ENCODE data around the gene CLK2.
"Not testable (repeated sequence)": the region's sequence is repeated elsewhere in the genome, so short reads cannot be mapped to it uniquely, and the experiment has no call there.

The CLK2 gene

DNA sequence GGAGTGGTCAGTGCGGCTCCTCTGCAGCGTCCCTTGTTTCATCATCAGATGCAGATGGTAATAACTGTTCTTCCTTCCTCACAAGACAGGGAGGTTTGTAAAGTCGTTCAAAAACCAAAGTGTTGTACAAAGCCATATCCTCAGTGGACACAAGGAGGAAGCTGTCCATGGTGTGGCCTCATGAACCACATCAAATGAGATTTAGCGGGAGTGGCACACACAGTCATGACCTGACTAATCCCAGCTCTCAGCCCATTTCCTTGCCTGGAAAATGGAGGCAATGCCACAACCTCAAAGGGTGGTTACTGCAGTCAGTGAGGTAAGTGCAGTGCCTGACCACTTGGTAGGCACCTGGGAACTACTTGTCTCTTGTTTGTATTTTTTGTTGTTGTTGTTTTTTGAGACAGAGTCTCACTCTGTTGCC lies 31.5 kb downstream of the CLK2 start:
- DNase-seq (ENCODE audit: low read depth) = no peak

- DNase-seq (ENCODE audit: low read depth) = peak; percentile 81
Measured at GRCh38 chr1:155241069-155241679, 32.1 kb downstream of the CLK2 start.

GRCh38 chr1:155236451-155236850 lies 36.9 kb downstream of the CLK2 start:
- no peak for DNase-seq (ENCODE audit: low read depth)

DNA sequence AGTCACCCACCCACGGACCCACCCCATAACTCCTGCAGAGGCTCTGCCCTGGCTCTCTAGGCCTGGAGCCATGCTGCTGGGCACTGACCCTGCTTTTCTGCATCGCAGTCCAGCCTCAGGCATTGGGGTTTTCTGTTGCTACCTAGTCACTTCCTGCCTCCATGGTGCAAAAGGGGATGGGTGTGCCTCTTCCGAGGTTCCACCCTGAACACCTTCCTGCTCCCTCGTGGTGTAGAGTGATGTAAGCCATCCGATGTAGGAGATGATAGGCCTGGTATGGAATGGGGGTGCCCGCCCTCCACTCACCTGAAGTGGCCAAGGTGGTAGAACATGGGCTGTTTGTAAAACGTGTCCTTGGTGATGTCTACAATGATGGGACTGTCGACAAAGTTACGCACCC lies 37.9 kb downstream of the CLK2 start:
- not testable (repeated sequence) for DNase-seq (ENCODE audit: low read depth)

- not testable (repeated sequence) for DNase-seq (ENCODE audit: low read depth)
Measured at GRCh38 chr1:155233502-155233901, 39.8 kb downstream of the CLK2 start.

DNA sequence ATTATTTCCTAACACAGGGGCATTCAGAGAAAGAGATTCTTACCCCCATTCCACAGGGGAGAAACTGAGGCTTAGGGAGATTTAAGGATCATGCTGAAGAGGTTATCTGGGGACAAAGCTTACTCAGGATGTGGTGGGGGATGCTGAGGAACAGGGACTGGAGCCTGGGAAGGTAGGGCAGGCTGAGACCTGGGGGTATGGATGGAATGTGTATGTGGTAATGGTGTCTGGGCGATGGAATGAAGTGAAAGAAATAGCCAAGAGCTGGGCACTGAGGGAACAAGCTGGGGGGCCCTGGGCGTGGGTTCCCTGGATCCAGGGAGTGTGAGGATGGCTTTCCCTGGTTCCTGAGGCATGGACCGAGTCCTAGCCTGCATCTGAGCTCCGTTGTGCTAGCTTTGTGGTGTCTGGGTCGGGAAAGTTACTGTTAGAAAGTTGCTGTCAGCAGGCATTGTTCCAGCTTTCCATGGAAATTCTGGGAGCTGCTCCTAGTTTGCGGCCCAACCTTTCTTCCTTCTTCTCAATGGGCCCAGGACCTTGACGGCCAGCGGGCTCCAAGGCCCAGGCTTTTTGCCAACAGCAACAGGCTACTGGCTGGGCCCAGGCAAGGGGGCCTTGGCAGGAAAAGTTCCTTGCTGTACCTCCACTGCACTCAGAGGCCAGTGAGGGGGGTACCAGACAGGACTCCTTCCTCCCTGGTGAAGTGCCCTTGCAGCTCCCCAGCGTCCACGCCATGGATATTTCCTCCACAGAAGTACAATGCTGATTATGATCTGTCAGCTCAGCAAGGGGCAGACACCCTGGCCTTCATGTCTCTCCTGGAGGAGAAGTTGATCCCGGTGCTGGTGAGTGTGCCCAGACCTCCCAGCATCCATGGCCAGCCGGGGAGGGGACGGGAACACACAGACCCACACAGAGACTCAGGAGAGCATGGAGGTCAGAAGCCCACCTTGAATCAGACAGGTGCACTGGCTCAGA lies 41.0 kb downstream of the CLK2 start:
- DNase-seq (ENCODE audit: low read depth) = not testable (repeated sequence)

DNA sequence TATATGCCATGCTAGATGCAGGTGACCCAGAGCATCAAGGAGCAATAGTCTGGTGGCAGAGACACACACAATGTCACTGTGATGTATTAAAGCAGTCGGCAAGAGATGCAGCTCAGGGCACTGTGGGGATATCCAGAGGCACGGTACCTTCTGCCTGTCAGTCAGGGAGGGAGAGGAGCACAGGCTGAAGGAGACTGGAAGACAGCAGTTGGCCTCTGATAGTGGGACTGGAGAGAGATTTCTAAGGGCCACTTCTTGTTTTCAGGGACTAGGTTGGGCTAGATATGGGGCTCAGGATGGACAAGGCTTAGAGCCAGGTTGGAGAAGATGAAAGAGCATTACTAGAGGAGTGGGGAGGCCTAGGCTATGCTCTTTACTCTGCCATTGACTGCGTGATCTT lies 42.0 kb downstream of the CLK2 start:
- DNase-seq (ENCODE audit: low read depth) = not testable (repeated sequence)

- no peak for DNase-seq (ENCODE audit: low read depth)
Measured at GRCh38 chr1:155228096-155228427, 45.2 kb downstream of the CLK2 start.

- DNase-seq (ENCODE audit: low read depth) = peak; percentile 97
Measured at GRCh38 chr1:155227261-155228095, 45.8 kb downstream of the CLK2 start.

DNA sequence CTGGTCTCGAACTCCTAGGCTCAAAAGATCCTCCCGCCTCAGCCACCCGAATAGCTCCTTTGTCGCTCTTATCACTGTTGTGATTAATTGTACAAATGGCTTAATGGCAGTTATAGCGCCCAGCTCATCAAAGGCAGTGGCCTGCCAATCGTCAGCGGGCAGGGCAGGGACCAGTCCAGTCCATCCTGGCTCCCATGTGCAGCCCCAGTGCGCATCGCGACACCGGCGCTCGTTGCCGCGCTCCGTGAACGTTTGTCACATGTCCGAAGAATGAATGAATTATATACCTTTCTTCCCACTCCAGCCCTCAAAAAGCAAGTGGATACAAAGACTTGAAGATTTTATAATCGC lies 46.4 kb downstream of the CLK2 start:
- peak; percentile 25 for DNase-seq (ENCODE audit: low read depth)

DNA sequence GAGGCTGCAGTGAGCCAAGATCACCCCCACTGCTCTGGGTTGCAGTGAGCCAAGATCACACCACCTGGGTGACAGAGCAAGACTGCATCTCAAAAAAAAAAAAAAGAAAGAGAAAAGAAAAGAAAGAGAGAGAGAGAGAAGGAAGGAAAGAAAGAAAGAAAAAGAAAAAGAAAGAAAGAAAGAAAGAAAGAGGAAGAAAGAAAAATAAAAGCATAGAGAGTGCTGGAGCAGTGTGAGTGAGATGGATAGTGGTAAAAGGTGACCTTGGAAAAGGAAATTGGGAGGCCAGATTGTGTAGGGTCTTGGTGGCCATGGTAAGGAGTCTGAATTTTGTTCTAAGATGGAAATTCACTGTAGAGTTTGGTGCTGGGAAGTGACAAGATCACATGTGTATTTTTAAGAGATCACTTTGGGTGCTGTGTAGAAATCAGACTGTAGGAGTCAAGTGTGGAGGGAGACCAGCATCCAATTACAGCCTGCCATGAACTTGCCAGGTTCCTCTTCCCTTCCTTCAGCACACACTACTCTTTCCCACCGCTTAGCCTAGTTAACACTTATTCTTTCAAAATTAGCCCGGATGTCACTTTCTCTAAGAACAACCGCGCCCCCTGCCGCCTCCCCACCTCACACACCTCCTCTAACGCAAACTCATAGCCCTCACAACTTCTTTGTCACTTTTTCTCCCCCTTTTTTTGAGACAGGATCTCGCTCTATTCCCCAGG lies 47.0 kb downstream of the CLK2 start:
- peak; percentile 71 for DNase-seq (ENCODE audit: low read depth)

GRCh38 chr1:155225404-155225759 lies 47.9 kb downstream of the CLK2 start:
- not testable (repeated sequence) for DNase-seq (ENCODE audit: low read depth)

DNA sequence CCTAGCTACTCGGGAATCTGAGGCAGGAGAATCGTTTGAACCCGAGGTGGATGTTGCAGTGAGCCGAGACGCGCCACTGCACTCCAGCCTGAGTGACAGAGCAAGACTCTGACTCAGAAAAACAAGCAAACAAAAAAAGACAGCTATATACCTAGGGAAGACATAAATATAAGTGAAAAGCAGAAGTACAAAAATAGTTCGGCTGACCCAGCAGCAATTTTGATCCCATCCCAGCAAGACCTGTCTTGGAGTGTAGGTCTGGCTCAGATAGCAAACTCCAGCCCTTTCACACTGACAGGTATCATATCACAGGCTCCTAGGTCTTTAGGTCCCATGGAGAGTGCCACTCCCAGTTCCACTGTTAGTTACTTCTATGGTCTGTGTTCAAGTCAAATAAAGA lies 50.3 kb downstream of the CLK2 start:
- no peak for DNase-seq (ENCODE audit: low read depth)

DNA sequence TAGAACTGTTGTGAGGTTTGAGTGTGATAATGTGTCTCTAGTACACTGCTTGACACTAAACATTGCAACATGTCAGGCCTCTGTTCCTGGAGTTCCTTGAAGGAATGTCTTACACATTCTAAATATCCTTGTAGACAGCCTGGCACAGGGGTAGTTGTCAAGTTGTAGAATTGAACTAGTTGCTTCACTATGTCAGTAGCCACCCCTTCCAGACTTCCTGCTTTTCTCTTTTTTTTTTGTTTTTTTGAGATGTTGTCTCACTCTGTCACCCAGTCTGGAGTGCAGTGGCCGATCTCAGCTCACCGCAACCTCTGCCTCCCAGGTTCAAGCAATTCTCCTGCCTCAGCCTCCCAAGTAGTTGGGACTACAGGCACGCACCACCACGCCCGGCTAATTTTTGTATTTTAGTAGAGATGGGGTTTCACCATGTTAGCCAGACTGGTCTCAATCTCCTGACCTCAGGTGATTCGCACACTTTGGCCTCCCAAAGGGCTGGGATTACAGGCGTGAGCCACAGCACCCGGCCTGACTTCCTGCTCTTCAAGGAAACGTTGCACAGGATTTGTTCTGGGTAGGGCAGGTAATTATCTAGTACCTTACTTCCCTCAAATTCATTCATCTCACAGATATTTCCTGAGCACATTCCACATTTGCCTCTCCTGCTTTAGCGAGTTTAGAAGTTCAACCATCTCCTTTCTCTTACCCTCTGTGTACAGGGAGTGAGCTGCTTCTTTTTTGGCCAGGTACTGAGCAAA lies 52.9 kb downstream of the CLK2 start:
- DNase-seq (ENCODE audit: low read depth) = not testable (repeated sequence)

DNA sequence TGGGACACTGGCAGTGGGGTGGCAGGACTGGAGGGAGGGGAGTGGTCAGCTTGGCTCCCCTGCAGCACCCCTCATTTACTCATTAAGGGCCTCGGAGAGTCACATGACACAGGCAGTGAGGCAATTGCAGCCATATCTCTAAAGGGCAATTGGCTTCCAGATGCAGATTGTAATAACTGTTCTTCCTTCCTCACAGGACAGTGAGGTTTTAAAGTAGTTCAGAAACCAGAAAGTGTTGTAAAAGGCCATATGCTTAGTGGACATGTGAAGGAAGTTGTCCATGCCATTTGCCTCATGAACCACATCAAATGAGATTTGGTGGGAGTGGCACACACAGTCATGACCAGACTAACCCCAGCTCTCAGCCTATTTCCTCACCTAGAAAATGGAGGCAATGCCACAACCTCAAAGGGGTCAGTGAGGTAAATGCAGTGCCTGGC lies 53.7 kb downstream of the CLK2 start:
- DNase-seq (ENCODE audit: low read depth) = no peak

- DNase-seq (ENCODE audit: low read depth) = peak; percentile 54
Measured at GRCh38 chr1:155218854-155219591, 54.3 kb downstream of the CLK2 start.

DNA sequence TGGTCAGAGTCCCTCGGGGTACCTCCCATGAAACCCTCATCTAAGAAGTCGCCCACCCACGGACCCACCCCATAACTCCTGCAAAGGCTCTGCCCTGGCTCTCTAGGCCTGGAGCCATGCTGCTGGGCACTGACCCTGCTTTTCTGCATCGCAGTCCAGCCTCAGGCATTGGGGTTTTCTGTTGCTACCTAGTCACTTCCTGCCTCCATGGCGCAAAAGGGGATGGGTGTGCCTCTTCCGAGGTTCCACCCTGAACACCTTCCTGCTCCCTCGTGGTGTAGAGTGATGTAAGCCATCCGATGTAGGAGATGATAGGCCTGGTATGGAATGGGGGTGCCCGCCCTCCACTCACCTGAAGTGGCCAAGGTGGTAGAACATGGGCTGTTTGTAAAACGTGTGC lies 58.6 kb downstream of the CLK2 start:
- not testable (repeated sequence) for DNase-seq (ENCODE audit: low read depth)
